Measurements from ENCODE around the gene SDF4.
"Not testable (repeated sequence)": the region's sequence is repeated elsewhere in the genome, so short reads cannot be mapped to it uniquely, and the experiment has no call there.

SDF4 gene

DNA sequence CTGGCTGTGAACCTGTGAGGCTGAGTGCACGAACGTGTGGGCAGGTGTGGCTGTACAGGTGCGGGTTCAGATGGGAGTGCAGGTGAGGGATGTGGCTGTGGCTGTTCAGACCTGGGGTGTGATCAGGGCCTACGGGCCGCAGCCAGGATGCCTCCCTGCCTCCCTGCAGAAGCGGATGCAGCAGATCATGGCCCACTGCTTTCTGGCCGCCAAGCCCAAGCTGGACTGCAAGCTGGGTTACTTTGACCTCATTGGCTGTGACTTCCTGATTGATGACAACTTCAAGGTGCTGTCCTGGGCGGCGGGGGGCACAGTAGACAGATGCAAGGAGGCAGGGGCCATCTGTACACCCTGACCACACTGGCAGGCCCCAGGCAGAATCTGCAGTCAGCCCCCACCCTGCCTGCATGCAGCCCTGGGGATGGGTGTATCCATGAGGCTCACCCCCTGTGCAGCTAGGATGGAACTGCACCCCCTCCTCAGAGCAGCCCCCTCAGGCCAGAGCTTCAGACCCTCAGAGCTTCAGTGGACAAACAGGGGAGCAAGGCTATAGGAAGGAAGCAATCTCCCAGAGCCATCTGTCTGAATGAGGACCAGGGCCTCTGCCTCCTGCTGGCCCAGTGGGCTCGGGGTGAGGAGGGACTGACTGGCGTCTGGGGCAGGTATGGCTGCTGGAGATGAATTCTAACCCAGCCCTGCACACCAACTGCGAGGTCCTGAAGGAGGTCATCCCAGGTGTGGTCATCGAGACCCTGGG lies 35.2 kb downstream of the SDF4 start:
- H4K8ac ChIP-seq (ENCODE audit: low read depth, low read length): no peak overlapping the region

DNA sequence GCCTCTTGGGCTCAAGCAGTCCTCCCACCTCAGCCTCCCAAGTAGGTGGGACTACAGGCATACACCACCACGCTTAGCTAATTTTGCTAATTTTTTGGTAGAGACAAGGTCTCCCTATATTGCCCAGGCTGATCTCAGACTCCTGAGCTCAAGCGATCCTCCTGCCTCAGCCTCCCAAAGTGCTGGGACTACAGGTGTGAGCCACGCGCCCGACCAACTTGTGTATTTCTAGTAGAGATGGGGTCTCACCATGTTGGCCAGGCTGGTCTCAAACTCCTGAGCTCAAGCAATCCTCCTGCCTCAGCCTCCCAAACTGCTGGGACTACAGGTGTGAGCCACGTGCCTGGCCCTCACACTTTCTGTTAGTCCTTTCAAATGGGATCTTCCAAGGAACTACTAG lies 36.1 kb downstream of the SDF4 start:
- H3K4me1 ChIP-seq (ENCODE audit: control insufficient read depth in 2 of 2, insufficient read depth in 1 of 2, low read depth in 1 of 2, low read length in 2 of 2); H3K4me3 ChIP-seq (ENCODE audit: low read length in 2 of 2); H3K27ac ChIP-seq (replicated peaks; ENCODE audit: low read length); H4K91ac ChIP-seq (ENCODE audit: low read depth, low read length, poor library complexity); H3K9me3 ChIP-seq (replicated peaks in 1 of 2; ENCODE audit: control insufficient read depth in 2 of 2, insufficient read depth in 1 of 2, low read depth in 1 of 2, low read length in 2 of 2); H2BK12ac ChIP-seq (ENCODE audit: low read length); H3K4me2 ChIP-seq (ENCODE audit: insufficient read depth, low read length, poor library complexity, severe bottlenecking); H3K36me3 ChIP-seq (replicated peaks in 1 of 2; ENCODE audit: control insufficient read depth in 2 of 2, insufficient read depth in 2 of 2, low read length in 2 of 2); H3K23ac ChIP-seq (ENCODE audit: low read depth, low read length, poor library complexity); H2BK15ac ChIP-seq (ENCODE audit: low read length); H3K18ac ChIP-seq (ENCODE audit: low read length); H4K8ac ChIP-seq (ENCODE audit: low read depth, low read length); H3K27me3 ChIP-seq (ENCODE audit: control insufficient read depth in 3 of 3, insufficient read depth in 3 of 3, low read depth in 1 of 3, low read length in 3 of 3); H2BK120ac ChIP-seq (ENCODE audit: low read depth, low read length); H3K9ac ChIP-seq (ENCODE audit: low read depth, low read length, poor library complexity); H2AFZ ChIP-seq (ENCODE audit: low read length); H2AK5ac ChIP-seq (ENCODE audit: low read depth, low read length); H2BK5ac ChIP-seq (ENCODE audit: low read length); H3K4ac ChIP-seq (ENCODE audit: low read length); H3K14ac ChIP-seq (ENCODE audit: low read length); DNase-seq (ENCODE audit: low spot score); H3K79me1 ChIP-seq (ENCODE audit: low read depth, low read length): not testable (repeated sequence)
- WGBS, 2 donors (ENCODE audit: extremely low coverage in 2 of 2, insufficient read length in 2 of 2, insufficient replicate concordance in 1 of 2): no CpG with 5 or more reads among the region's 6 CpGs

More for the DNA sequence above, 35.2 kb downstream of the SDF4 start:
- H4K91ac ChIP-seq (ENCODE audit: low read depth, low read length, poor library complexity): no peak overlapping the region
- H2AK5ac ChIP-seq (ENCODE audit: low read depth, low read length): peak overlapping the region; percentile 70
- H3K4ac ChIP-seq (ENCODE audit: low read length): no peak overlapping the region
- H3K27ac ChIP-seq (replicated peaks; ENCODE audit: low read length): no peak overlapping the region
- WGBS, 2 donors (ENCODE audit: extremely low coverage in 2 of 2, insufficient read length in 2 of 2, insufficient replicate concordance in 1 of 2): no CpG with 5 or more reads among the region's 13 CpGs
- peaks cover 3 to 14% of the 10 kb centered on the region in 2 donors for H3K4me1 ChIP-seq (ENCODE audit: control insufficient read depth in 2 of 2, insufficient read depth in 1 of 2, low read depth in 1 of 2, low read length in 2 of 2)
- peak overlapping the region in 1 of 2 donors; percentile 68 for H3K4me3 ChIP-seq (ENCODE audit: low read length in 2 of 2)
- peak overlapping the region; percentile 43 for H3K23ac ChIP-seq (ENCODE audit: low read depth, low read length, poor library complexity)
- H3K79me1 ChIP-seq (ENCODE audit: low read depth, low read length): no peaks in the 10 kb centered on the region
- H3K36me3 ChIP-seq (replicated peaks in 1 of 2; ENCODE audit: control insufficient read depth in 2 of 2, insufficient read depth in 2 of 2, low read length in 2 of 2): no peaks in the 10 kb centered on the region
- no peak overlapping the region for H3K4me2 ChIP-seq (ENCODE audit: insufficient read depth, low read length, poor library complexity, severe bottlenecking)
- H2BK5ac ChIP-seq (ENCODE audit: low read length): no peak overlapping the region
- H3K18ac ChIP-seq (ENCODE audit: low read length): peak overlapping the region; percentile 83
- H3K9ac ChIP-seq (ENCODE audit: low read depth, low read length, poor library complexity): peak overlapping the region; percentile 30
- peaks cover 0 to 6% (median 0%) of the 10 kb centered on the region in 3 experiments for H3K27me3 ChIP-seq (ENCODE audit: control insufficient read depth in 3 of 3, insufficient read depth in 3 of 3, low read depth in 1 of 3, low read length in 3 of 3)
- DNase-seq (ENCODE audit: low spot score): no peak
- H2BK120ac ChIP-seq (ENCODE audit: low read depth, low read length): peak overlapping the region; percentile 47
- H2BK15ac ChIP-seq (ENCODE audit: low read length): no peak overlapping the region
- H2AFZ ChIP-seq (ENCODE audit: low read length): no peak overlapping the region
- peak overlapping the region; percentile 38 for H3K14ac ChIP-seq (ENCODE audit: low read length)
- peaks cover 5% of the 10 kb centered on the region in 2 donors for H3K9me3 ChIP-seq (replicated peaks in 1 of 2; ENCODE audit: control insufficient read depth in 2 of 2, insufficient read depth in 1 of 2, low read depth in 1 of 2, low read length in 2 of 2)
- H2BK12ac ChIP-seq (ENCODE audit: low read length): peak overlapping the region; percentile 41

DNA sequence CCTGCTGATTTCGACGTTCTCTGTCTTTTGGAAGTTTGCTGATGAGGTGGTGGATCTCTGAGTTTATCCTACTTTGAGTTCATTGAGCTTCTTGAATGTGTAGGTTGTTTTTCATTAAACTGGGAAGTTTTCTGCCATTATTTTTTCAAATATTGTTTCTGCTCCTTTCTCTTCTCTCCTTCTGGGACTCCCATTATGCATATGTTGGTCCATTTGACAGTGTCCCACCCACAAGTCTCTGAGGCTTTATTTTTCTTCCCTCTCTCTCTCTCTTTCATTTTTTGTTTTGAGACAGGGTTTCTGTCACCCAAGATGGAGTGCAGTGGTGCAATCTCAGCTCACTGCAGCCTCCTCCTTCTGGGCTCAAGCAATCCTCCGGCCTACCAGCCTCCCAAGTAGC lies 37.1 kb downstream of the SDF4 start:
- no peak overlapping the region for H3K14ac ChIP-seq (ENCODE audit: low read length)
- H3K27ac ChIP-seq (replicated peaks; ENCODE audit: low read length): no peak overlapping the region
- H3K4ac ChIP-seq (ENCODE audit: low read length): no peak overlapping the region
- H3K23ac ChIP-seq (ENCODE audit: low read depth, low read length, poor library complexity): no peak overlapping the region
- H3K4me2 ChIP-seq (ENCODE audit: insufficient read depth, low read length, poor library complexity, severe bottlenecking): no peak overlapping the region
- WGBS, 2 donors (ENCODE audit: extremely low coverage in 2 of 2, insufficient read length in 2 of 2, insufficient replicate concordance in 1 of 2): no CpG with 5 or more reads among the region's 3 CpGs
- no peaks in the 10 kb centered on the region for H3K36me3 ChIP-seq (replicated peaks in 1 of 2; ENCODE audit: control insufficient read depth in 2 of 2, insufficient read depth in 2 of 2, low read length in 2 of 2)
- no peaks in the 10 kb centered on the region for H3K79me1 ChIP-seq (ENCODE audit: low read depth, low read length)
- H4K8ac ChIP-seq (ENCODE audit: low read depth, low read length): no peak overlapping the region
- no peak overlapping the region for H2BK12ac ChIP-seq (ENCODE audit: low read length)
- H2AK5ac ChIP-seq (ENCODE audit: low read depth, low read length): no peak overlapping the region
- no peak overlapping the region for H2BK5ac ChIP-seq (ENCODE audit: low read length)
- no peak overlapping the region for H3K4me3 ChIP-seq (ENCODE audit: low read length in 2 of 2)
- no peak for DNase-seq (ENCODE audit: low spot score)
- no peak overlapping the region for H3K9ac ChIP-seq (ENCODE audit: low read depth, low read length, poor library complexity)
- no peak overlapping the region for H4K91ac ChIP-seq (ENCODE audit: low read depth, low read length, poor library complexity)
- H3K9me3 ChIP-seq (replicated peaks in 1 of 2; ENCODE audit: control insufficient read depth in 2 of 2, insufficient read depth in 1 of 2, low read depth in 1 of 2, low read length in 2 of 2): peaks cover 5% of the 10 kb centered on the region in 2 donors
- no peak overlapping the region for H3K18ac ChIP-seq (ENCODE audit: low read length)
- H3K4me1 ChIP-seq (ENCODE audit: control insufficient read depth in 2 of 2, insufficient read depth in 1 of 2, low read depth in 1 of 2, low read length in 2 of 2): peaks cover 0 to 2% of the 10 kb centered on the region in 2 donors
- H2BK15ac ChIP-seq (ENCODE audit: low read length): no peak overlapping the region
- H2BK120ac ChIP-seq (ENCODE audit: low read depth, low read length): no peak overlapping the region
- no peaks in the 10 kb centered on the region for H3K27me3 ChIP-seq (ENCODE audit: control insufficient read depth in 3 of 3, insufficient read depth in 3 of 3, low read depth in 1 of 3, low read length in 3 of 3)
- no peak overlapping the region for H2AFZ ChIP-seq (ENCODE audit: low read length)

- no peak overlapping the region for H3K23ac ChIP-seq (ENCODE audit: low read depth, low read length, poor library complexity)
- H3K9ac ChIP-seq (ENCODE audit: low read depth, low read length, poor library complexity): no peak overlapping the region
- no peaks in the 10 kb centered on the region for H3K36me3 ChIP-seq (replicated peaks in 1 of 2; ENCODE audit: control insufficient read depth in 2 of 2, insufficient read depth in 2 of 2, low read length in 2 of 2)
- no peak overlapping the region for H3K18ac ChIP-seq (ENCODE audit: low read length)
- H4K8ac ChIP-seq (ENCODE audit: low read depth, low read length): no peak overlapping the region
- no peak overlapping the region for H4K91ac ChIP-seq (ENCODE audit: low read depth, low read length, poor library complexity)
- H3K4me1 ChIP-seq (ENCODE audit: control insufficient read depth in 2 of 2, insufficient read depth in 1 of 2, low read depth in 1 of 2, low read length in 2 of 2): no peaks in the 10 kb centered on the region
- H2BK15ac ChIP-seq (ENCODE audit: low read length): no peak overlapping the region
- H3K79me1 ChIP-seq (ENCODE audit: low read depth, low read length): no peaks in the 10 kb centered on the region
- H2AK5ac ChIP-seq (ENCODE audit: low read depth, low read length): no peak overlapping the region
- no peak overlapping the region for H2BK120ac ChIP-seq (ENCODE audit: low read depth, low read length)
- no peak overlapping the region for H3K14ac ChIP-seq (ENCODE audit: low read length)
- no peak for DNase-seq (ENCODE audit: low spot score)
- H3K27ac ChIP-seq (replicated peaks; ENCODE audit: low read length): no peak overlapping the region
- no peak overlapping the region for H3K4me3 ChIP-seq (ENCODE audit: low read length in 2 of 2)
- no peak overlapping the region for H2AFZ ChIP-seq (ENCODE audit: low read length)
- WGBS, 2 donors (ENCODE audit: extremely low coverage in 2 of 2, insufficient read length in 2 of 2, insufficient replicate concordance in 1 of 2): no CpG with 5 or more reads among the region's 11 CpGs
- no peak overlapping the region for H3K4me2 ChIP-seq (ENCODE audit: insufficient read depth, low read length, poor library complexity, severe bottlenecking)
- no peaks in the 10 kb centered on the region for H3K27me3 ChIP-seq (ENCODE audit: control insufficient read depth in 3 of 3, insufficient read depth in 3 of 3, low read depth in 1 of 3, low read length in 3 of 3)
- H2BK12ac ChIP-seq (ENCODE audit: low read length): no peak overlapping the region
- H3K9me3 ChIP-seq (replicated peaks in 1 of 2; ENCODE audit: control insufficient read depth in 2 of 2, insufficient read depth in 1 of 2, low read depth in 1 of 2, low read length in 2 of 2): peaks cover 5% of the 10 kb centered on the region in 2 donors
- no peak overlapping the region for H2BK5ac ChIP-seq (ENCODE audit: low read length)
- no peak overlapping the region for H3K4ac ChIP-seq (ENCODE audit: low read length)
These were observed 40.1 kb downstream of the SDF4 start for GRCh38 chr1:1191734-1192133.

All from neuronal stem cell (in vitro differentiated cells).